Ascending aorta (tissue), 2 donors: ENCODE results near the gene MAPK1. TPM values are rescaled to one million over a fixed set of nuclear protein-coding genes. Genes with fewer than 3 reads are reported as not detected.
A peak's percentile ranks its signal among the peaks of the same experiment; 100 is the strongest.

ENCODE experiments used
- DNase-seq, 2 donors: peaks; one replicate each; pipeline ENCODE4 v3.0.0-alpha.2; 2019; ENCODE audit warnings: low spot score in 2 of 2
- H3K27ac ChIP-seq, 2 donors: fragments of 200-600 bp; sonication (generic); one replicate each; pipeline ENCODE4 v1.5.1; 2016 to 2017; ENCODE audit warnings: mild to moderate bottlenecking in 1 of 2
- H3K27me3 ChIP-seq: fragments of 200-600 bp; sonication (generic); one replicate; pipeline ENCODE4 v1.5.1; 2017
- H3K36me3 ChIP-seq, 2 donors: fragments of 200-600 bp; sonication (generic); one replicate each; pipeline ENCODE4 v1.5.1; 2016
- H3K4me1 ChIP-seq, 2 donors: fragments of 200-600 bp; sonication (generic); one replicate each; pipeline ENCODE4 v1.5.1; 2016 to 2017; ENCODE audit warnings: mild to moderate bottlenecking in 1 of 2
- H3K4me3 ChIP-seq, 2 donors: fragments of 200-600 bp; sonication (generic); one replicate each; pipeline ENCODE4 v1.5.1; 2016 to 2017; ENCODE audit warnings: mild to moderate bottlenecking in 1 of 2
- H3K9me3 ChIP-seq, 2 donors: fragments of 200-600 bp; sonication (generic); one replicate each; pipeline ENCODE4 v1.5.1; 2016
- CTCF ChIP-seq, 3 experiments: fragments of 200-600 bp in 2 of 3; fragments of 450-650 bp in 1 of 3; sonication (generic) in 2 of 3; IDR thresholded peaks; one replicate each; pipeline ENCODE4 v1.5.1; 2016 to 2019; ENCODE audit warnings: antibody characterized with exemption in 3 of 3, mild to moderate bottlenecking in 1 of 3, moderate library complexity in 1 of 3
- intact Hi-C: fragments of 100-400 bp; cut with DNase I; formaldehyde crosslinking; loops from one replicate; pipeline ENCODE4 v1.15.1; 2023
- total RNA-seq: library from RNA; depleted of rRNA; stranded (reverse); fragments of >200 nt; gene quantifications from one replicate; pipeline ENCODE4 v1.1.0, GENCODE V29; 2016

The MAPK1 gene
- total RNA-seq, 1 donor from 2014 or later, result 43.3 TPM

- Histone ChIP-seq H3K4me3 (peak overlapping the region; percentile 23 to 38), H3K36me3 (peaks cover 3 to 4% of the 10 kb centered on the region in 2 donors), H3K27ac (peak overlapping the region in 1 of 2 donors; percentile 19), H3K4me1 (no peaks in the 10 kb centered on the region), H3K27me3 (no peaks in the 10 kb centered on the region), H3K9me3 (no peaks in the 10 kb centered on the region)
- intact Hi-C loops, result loop anchor here (1.0 to 2.0 kb wide), 3 partner anchors 22 to 240 kb away; partner anchors contain the start of genes PPM1F and YPEL1
- peak in 1 of 2 donors; percentile 82 for DNase-seq
- peak; percentile 73 to 76 (median 74) for TF ChIP-seq CTCF (IDR thresholded peaks at IDR 0.05)
These were observed 154.6 kb downstream of the MAPK1 start for GRCh38 chr22:21712751-21713427.

- Histone ChIP-seq H3K36me3 (peaks cover 3 to 4% of the 10 kb centered on the region in 2 donors), H3K27ac (no peak overlapping the region), H3K27me3 (no peaks in the 10 kb centered on the region), H3K9me3 (no peaks in the 10 kb centered on the region), H3K4me3 (no peak overlapping the region), H3K4me1 (no peaks in the 10 kb centered on the region)
- DNase-seq, result no peak
- intact Hi-C loops, result loop anchor here (2.0 kb wide), 1 partner anchor 241 kb away; the partner anchor contains the start of gene PPM1F
- no peak for TF ChIP-seq CTCF (IDR thresholded peaks at IDR 0.05)
These were observed 155.6 kb downstream of the MAPK1 start for GRCh38 chr22:21711851-21712250.

GRCh38 chr22:21710156-21710555, 157.3 kb downstream of the MAPK1 start:
- intact Hi-C loops, result no loop called here
- no peak for DNase-seq
- H3K27ac ChIP-seq, result no peak overlapping the region
- H3K4me3 ChIP-seq, result no peak overlapping the region
- H3K36me3 ChIP-seq, result peaks cover 3 to 4% of the 10 kb centered on the region in 2 donors
- TF ChIP-seq CTCF (IDR thresholded peaks at IDR 0.05), result no peak
- H3K27me3 ChIP-seq, result no peaks in the 10 kb centered on the region
- H3K4me1 ChIP-seq, result no peaks in the 10 kb centered on the region
- H3K9me3 ChIP-seq, result no peaks in the 10 kb centered on the region

- DNase-seq, result no peak
- no peaks in the 10 kb centered on the region for H3K27me3 ChIP-seq
- intact Hi-C loops, result no loop called here
- no peak for TF ChIP-seq CTCF (IDR thresholded peaks at IDR 0.05)
- no peaks in the 10 kb centered on the region for H3K4me1 ChIP-seq
- no peak overlapping the region for H3K4me3 ChIP-seq
- no peaks in the 10 kb centered on the region for H3K9me3 ChIP-seq
- H3K36me3 ChIP-seq, result peaks cover 3 to 4% of the 10 kb centered on the region in 2 donors
- no peak overlapping the region for H3K27ac ChIP-seq
These were observed 157.8 kb downstream of the MAPK1 start for GRCh38 chr22:21709688-21710087.

- intact Hi-C loops, result no loop called here
These were observed 158.5 kb downstream of the MAPK1 start for GRCh38 chr22:21708960-21709359.

More at GRCh38 chr22:21708960-21709359, 158.5 kb downstream of the MAPK1 start:
- Histone ChIP-seq H3K27ac (no peak overlapping the region), H3K27me3 (no peaks in the 10 kb centered on the region), H3K36me3 (peaks cover 3 to 4% of the 10 kb centered on the region in 2 donors), H3K4me1 (no peaks in the 10 kb centered on the region), H3K9me3 (no peaks in the 10 kb centered on the region), H3K4me3 (no peak overlapping the region)
- no peak for DNase-seq
- TF ChIP-seq CTCF (IDR thresholded peaks at IDR 0.05), result no peak
